A204.1 (cell line): ENCODE data around the gene CBR3.
"Not testable (repeated sequence)": the region's sequence is repeated elsewhere in the genome, so short reads cannot be mapped to it uniquely, and the experiment has no call there.

Experiments used
- FAIRE-seq: peaks from 2 replicates; lab custom pipeline; 2012; peaks lifted over from hg19 to GRCh38; lab: Jason Lieb, UNC

Gene CBR3

DNA sequence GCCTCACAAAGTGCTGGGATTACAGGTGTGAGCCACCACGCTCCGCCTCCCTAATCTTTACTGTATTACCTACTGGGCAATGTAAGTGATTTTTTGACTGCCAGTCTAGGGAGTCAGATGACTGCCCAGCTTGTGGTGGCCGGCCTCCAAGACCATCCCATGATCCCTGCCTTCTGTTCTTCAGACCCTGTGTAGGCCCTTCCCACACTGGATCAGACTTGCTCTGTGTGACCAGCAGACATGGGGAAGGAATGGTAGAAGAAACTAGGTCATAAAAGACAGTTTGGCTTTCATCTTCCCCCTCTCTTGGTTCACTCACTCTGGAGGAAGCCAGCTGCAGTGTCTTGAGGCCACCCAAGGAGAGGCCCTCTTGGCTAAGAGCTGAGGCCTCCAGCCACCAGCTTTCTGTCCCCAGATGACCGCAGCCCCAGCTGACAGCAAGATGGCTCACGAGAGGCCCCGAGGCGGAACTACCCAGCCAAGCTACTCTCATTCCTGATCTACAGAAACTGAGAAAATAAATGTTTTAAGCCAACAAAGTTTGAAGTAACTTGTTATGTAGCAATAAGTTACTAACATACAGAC is 14.5 kb upstream of the CBR3 start:
- no peak for FAIRE-seq

DNA sequence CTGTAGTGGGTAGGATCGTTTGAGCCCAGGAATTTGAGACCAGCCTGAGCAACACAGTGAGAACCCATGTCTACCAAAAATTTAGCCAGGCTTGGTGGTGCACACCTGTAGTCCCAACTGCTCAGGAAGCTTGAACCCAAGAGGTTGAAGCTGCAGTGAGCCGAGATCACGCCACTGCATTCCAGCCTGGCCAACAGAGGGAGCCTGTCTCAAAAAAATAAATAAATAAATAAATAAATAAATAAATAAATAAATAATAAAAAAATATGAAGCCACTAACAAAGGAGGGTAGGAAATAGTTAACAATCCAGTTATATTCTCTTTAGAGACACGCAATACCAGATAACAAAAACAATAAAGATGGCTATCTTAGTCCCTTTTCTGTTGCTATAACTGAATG is 11.9 kb upstream of the CBR3 start:
- FAIRE-seq: no peak

DNA sequence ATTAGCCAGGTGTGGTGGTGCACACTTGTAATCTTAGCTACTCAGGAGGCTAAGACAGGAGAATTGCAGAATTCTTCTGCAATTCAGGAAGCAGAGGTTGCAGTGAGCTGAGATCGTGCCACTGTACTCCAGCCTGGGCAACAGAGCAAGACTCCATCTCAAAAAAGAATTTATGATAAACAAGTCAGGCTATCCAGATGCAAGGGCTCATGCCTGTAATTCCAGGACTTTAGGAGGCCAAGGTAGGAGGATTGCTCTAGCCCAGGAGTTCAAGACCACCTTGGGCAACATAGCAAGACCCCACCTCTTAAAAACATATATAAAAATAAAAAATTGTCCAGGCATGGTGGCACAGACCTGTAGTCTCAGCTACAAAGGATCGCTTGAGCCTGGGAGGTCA is 10.5 kb upstream of the CBR3 start:
- no peak for FAIRE-seq

DNA sequence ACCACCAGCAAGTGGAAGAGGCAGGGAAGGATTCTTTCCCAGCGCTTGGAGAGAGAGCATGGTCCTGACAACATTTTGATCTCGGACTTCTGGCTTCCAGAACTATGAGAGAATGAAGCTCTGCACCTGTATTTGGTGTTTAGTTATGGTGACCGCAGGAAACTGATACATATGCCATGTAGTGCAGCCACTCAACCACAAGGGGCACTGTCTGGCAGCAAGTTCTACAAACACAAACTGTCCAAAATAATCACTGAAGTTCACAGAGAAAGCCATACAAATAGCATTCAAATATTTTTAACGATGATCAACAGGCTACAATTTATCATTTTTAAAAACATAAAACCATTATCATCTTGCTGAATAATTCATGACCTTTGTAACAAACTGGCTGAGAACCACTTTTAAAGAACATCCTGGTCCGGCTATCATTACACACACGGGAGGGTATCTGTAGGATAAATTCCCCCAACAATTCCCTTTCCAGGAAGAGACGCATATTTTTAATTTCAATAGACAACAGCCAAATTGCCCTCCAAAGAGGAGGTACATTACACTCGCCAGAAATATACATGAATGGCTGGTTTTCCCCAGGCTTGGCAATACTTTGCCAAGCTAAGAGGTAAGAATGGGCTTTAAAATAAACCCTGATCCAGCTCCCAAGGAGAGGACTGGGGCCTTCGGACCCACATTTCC is 9.2 kb upstream of the CBR3 start:
- FAIRE-seq: peak; percentile 68

DNA sequence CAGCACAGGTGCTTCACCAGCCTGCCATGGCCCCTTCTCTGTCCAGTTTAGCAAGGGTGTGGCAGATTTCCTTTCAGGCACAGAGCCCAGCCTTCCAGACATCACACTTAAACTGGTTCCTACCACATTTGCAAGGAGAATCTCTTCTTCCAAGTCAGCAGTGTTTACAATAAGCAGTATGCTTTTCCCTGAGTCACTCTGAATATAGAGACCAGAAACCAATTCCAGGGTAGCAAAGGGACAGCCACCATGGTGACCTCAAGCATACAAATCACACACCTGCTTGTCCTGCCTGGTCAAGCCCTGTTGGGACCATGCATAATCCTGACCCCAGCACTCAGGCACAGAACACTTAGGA is 8.7 kb upstream of the CBR3 start:
- no peak for FAIRE-seq

DNA sequence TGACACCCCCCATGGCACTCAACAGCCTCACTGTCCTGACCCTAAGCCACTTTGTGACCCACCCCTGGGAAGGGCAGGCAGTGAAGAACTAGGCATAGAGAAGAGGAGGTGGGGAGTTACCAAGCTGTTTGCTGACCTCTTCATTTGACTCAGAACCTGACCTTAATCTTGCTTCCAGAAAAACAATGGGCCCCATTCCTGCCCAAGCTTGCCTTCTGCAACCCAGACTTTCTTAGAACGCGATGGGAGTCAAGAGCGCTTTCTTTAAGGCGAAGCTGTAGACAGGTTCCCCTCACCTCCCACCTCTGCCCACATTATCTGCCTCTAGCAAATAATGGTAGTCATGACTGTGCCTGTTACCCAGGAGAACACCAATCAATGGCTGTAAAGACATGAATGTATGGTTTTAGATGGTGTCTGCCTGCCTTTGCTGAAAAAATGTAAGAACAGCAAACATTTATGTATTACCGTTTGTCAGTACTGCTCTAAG is 8.2 kb upstream of the CBR3 start:
- FAIRE-seq: no peak

DNA sequence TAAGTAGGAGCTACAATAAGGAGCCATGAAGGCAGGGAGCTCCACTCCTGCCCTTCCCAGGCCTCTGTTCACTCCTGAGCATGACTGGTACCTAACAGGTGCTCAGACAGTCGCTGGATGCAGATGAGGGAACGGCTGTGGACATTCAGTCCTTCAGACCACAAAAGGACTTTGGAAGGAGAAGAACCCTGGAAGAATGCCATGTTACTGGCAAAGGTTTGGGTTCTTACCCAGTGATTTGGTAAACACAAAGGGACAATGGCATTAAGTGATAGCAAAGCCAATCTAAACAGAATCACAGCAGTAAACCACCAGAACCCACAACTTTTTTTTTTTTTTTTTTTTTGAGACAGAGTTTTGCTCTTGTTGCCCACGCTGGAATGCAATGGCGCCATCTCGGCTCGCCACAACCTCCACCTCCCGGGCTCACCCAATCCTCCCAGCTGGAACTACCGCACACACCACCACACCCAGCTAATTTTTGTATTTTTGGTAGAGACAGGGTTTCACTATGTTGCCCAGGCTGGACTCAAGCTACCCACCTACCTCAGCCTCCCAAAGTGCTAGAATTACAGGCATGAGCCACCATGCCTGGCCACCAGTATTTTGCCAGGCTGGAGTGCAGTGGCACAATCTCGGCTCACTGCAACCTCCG is 7.5 kb upstream of the CBR3 start:
- FAIRE-seq: no peak

DNA sequence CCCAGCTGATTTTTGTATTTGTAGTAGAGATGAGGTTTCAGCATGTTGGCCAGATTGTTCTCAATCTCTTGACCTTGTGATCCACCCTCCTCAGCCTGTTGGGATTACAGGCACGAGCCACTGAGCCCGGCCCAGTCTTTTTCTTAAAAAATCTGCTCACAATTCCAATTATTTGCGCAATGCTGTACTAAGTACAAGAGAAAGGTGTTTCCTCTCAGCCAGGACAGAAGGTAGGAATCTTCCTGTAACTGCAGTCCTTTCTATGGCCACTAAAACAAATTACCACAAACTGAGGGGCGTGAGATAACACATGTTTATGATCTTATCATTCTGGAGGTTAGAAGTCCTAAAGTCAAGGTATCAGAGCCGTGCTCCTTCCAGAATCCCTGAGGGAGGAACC is 6.9 kb upstream of the CBR3 start:
- no peak for FAIRE-seq

DNA sequence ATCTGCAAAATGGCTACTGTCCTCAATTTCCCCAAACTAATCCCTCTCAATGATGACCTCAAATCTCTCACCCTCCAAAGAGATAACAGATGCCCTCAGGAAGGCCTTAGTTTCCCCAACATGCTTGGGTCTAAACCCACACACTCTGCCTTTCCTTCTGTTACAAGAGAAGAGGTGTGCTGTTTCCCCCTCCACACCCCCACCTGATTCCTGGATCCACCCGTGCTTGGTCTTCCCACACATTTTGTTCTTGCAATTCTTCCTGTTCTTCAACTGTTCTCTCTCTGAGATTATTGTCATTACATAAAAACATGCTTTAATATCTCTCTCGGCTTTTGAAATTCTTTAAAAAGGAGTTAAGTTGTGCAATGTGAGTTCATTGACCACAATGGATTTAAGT is 5.7 kb upstream of the CBR3 start:
- no peak for FAIRE-seq

DNA sequence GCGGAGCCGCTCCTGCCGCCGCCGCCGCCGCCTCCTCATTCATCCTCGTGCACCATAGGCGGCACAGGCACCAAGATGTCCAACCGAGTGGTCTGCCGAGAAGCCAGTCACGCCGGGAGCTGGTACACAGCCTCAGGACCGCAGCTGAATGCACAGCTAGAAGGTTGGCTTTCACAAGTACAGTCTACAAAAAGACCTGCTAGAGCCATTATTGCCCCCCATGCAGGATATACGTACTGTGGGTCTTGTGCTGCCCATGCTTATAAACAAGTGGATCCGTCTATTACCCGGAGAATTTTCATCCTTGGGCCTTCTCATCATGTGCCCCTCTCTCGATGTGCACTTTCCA is 4.5 kb upstream of the CBR3 start:
- FAIRE-seq: not testable (repeated sequence)

DNA sequence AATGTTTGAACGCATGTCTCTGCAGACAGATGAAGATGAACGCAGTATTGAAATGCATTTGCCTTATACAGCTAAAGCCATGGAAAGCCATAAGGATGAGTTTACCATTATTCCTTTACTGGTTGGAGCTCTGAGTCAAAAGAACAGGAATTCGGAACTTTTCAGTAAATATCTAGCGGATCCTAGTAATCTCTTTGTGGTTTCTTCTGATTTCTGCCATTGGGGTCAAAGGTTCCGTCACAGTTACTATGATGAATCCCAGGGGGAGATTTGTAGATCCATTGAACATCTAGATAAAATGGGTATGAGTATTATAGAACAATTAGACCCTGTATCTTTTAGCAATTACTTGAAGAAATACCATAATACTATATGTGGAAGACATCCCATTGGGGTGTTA is 4.0 kb upstream of the CBR3 start:
- FAIRE-seq: not testable (repeated sequence)

DNA sequence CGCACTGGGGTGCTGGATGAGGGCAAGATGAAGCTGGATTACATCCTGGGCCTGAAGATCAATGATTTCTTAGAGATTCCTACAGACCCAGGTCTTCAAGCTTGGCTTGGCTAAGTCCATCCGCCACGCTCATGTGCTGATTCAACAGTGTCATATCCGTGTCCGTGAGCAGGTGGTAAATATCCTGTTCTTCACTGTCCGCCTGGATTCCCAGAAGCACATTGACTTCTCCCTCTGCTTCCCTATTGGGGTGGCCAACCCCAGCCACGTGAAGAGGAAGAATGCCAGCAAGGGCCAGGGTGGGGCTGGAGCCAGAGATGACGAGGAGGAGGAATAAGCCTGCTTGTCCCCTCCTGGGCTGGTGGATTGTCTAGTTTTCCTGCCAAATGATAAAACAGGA is 2.2 kb upstream of the CBR3 start:
- FAIRE-seq: no peak

DNA sequence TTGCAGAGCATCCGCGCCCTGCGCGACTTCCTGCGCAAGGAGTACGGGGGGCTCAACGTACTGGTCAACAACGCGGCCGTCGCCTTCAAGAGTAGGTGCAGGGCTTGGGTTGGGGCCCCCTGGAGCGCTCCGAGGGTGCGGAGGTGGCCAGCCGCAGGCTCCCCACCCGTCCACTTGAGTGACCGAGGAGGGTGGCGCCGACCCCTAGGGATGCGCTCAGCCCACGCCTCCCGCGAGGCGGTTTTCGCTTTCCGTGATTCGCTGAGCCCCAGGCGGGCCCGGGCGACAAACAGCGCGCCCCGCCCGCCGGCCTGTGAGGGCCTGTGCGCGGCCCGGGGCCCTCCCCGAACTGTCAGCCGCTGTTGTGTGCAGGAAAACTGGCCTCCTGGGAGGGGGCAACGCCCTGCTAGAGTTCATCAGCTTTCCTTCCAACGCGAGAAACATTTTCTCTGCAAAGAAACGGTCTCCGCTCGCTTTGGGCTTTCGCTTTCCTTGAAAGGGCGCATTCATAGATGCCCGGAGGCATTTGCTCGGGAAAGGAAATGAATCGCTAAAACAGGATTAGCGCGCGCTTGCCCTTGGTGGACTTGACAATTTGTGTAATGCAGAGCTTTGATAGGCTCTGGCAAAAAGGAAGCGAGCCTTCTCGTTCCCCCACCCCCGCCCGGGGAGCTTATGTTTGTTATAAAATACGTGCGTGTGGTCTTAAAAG is 668 bp downstream of the CBR3 start:
- peak; percentile 82 for FAIRE-seq

DNA sequence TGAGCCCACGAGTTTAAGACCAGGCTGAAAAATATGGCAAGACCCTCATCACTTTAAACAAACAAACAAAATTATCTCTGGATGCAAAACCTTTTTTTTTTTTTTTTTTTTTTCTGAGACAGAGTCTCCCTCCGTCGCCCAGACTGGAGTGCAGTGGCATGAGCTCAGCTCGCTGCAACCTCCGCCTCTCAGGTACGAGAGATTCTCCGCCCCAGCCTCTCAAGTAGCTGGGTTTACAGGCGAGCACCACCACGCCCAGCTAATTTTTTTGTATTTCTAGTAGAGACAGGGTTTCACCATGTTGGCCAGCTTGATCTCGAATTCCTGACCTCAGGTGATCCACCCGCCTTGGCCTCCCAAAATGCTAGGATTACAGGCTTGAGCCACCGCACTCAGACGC is 4.9 kb downstream of the CBR3 start:
- not testable (repeated sequence) for FAIRE-seq

DNA sequence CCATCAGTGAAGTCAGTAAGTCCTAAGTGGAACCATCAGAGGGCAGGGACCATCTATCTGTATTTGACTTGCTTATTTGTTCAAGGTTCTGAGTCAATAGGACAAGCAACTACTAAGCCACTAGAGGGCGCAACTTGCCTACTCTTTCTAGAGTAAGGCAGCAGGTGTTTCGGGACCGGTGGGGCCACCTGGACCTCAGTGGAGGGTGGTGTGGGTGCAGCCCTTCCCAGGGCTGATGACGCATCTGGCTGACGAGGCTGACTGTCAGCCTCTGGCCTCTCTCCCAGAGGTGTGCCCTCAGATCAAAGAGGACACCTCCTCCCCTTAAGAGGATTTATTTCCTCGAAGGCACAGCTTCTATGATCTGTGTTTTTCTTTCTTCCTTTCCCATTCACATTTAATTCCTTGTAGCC is 6.6 kb downstream of the CBR3 start:
- FAIRE-seq: peak; percentile 19

DNA sequence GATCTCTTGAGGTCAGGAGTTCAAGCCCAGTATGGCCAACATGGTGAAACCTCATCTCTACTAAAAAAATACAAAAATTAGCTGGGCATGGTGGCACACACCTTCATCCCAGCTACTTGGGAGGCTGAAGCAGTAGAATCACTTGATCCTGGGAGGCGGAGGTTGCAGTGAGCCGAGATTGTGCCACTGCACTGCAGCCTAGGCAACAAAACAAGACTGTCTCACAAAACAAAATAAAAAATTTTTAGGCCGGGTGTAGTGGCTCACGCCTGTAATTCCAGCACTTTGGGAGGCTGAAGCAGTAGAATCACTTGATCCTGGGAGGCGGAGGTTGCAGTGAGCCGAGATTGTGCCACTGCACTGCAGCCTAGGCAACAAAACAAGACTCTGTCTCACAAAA is 9.4 kb downstream of the CBR3 start:
- not testable (repeated sequence) for FAIRE-seq

DNA sequence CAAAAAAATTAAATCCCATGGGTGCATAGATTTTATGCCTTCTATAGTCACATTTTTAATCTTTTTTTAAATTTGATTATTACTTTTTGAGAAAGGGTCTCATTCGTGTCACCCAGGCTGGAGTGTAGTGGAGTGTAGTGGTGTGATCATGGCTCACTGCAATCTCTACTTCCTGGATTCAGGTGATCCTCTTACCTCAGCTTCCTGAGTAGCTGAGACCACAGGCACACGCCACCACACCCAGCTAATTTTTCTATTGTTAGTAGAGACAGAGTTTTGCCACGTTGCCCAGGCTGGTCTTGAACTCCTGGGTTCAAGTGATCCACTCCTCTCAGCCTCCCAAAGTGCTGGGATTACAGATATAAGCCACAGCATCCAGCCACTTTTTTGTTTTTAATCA is 10.4 kb downstream of the CBR3 start:
- no peak for FAIRE-seq

DNA sequence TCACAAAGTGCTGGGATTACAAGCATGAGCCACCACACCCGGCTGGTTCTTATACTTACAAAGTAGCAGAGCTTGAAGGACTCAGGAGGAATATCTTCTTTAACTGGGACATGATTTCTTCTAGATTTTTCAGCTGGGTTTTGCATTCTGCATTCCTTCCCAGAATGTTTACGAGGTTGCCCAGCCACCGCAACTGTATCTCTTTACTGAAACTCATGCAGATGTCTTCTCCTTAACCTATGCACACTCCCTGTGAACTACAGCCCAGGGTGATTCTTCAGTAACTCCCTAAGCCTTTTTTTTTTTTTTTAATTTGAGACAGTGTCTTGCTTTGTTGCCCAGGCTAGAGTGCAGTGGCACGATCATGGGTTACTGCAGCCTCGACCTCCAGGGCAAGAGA is 13.0 kb downstream of the CBR3 start:
- no peak for FAIRE-seq

DNA sequence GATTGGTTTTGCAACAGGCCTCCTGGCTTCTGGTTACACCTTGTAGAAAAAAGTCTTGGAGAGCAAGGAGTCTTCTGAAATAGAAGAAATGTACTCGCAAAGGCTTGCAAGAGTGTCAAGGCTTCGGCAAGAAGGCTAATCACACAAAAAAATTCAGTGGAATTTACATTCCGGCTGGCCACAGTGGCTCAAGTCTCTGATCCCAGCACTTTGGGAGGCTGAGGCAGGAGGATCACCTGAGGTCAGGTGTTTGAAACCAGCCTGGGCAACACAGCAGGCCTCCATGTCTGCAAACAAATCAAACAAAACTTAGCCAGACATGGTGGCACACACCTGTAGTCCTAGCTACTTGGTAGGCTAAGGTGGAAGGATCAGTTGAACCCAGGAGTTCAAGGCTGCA is 14.0 kb downstream of the CBR3 start:
- FAIRE-seq: no peak

DNA sequence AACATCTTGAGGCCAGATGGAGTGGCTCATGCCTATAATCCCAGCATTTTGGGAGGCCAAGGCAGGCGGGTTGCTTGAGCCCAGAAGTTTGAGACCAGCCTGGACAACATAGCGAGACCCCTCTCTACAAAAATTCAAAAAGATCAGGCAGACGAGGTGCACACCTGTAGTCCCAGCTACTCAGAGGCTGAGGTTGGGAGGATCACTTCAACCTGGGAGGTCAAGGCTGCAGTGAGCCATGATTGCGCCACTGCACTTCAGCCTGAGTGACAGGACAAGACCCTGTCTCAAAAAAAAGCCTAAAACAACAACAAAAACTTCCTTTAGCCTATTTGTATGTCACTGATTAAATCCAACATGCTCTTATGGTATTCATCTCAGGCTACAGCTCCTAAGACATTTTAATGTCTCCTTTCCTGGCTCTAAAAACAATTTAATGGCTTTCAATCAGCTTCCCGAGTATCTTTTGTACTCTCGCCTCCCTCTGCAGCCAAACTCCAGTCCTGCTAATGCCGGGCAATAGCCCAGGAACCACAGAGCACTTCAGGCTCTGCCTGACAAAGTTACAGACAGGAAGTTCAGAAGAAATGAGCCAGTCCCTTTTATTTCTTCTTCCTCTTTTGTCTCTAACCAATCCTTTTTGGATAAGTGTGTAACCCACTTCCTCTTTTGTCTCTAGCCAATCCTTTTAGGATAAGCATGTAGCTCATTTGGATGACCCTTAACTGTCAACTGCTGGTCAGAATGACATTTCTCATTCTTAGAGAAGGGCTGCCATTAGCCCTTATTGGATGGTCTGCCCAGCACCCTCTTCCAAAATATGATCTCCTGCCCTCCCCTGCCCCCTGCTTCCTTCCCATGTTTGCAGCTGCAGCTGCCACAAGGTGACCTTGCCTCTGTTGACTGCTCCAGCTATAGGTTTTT is 15.2 kb downstream of the CBR3 start:
- no peak for FAIRE-seq

DNA sequence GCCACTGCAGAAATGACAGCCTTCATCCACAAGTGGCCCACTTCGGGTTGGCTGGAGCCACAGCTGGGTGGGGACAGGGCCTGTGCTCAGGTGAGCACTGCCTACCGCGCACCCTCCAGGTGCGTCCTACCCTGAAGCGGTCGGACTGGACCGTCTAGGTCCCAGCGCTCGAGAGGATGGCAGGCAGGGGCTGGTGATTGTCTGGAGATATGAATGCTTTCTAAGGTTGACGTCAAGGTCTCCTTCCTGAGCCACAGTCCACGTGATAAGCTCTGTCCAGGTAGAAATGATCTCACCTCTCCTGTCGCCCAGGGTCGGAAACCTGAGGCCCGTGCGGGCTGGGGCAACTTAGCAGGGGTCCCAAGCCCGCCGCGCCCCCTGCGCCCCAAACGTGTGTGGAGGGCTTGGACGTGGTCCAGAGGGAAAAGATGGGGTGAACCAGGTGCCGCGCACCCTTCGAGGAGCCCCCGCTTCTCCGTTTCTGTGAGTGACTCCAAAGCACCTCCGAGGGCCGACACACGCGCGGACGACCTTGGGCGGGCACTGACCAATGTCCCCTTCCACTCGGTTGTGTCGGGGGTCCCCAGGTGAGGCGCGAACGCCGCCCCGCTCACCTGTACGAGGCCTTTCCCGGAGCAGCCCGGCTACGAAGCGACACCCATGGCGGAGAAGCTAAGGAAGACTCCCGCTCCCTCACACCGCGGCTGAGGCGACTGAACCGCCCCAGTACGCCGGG is 20.9 kb downstream of the CBR3 start:
- FAIRE-seq: no peak
